Measurements from ENCODE around the gene POPDC3. TPM values are rescaled to one million over a fixed set of nuclear protein-coding genes. Genes with fewer than 3 reads are reported as not detected.

The POPDC3 gene
- polyA plus RNA-seq, 3 donors, result not detected

- Histone ChIP-seq H3K4me2 (replicated peaks; ENCODE audit: extremely low read depth, low read length, poor library complexity, severe bottlenecking) (no peak overlapping the region), H3K4me3 (replicated peaks in 1 of 3; ENCODE audit: low read depth in 2 of 3, low read length in 3 of 3) (no peak overlapping the region), H2AFZ (ENCODE audit: insufficient read depth, low read depth, low read length, poor library complexity, severe bottlenecking) (no peak overlapping the region), H3K27me3 (ENCODE audit: control insufficient read depth in 2 of 2, insufficient read depth in 2 of 2, low read length in 2 of 2) (no peaks in the 10 kb centered on the region), H3K79me2 (ENCODE audit: insufficient read depth, low read length) (no peaks in the 10 kb centered on the region), H4K20me1 (ENCODE audit: insufficient read depth, low read length) (no peaks in the 10 kb centered on the region), H3K4me1 (ENCODE audit: control insufficient read depth in 1 of 2, insufficient read depth in 2 of 2, low read length in 2 of 2) (no peaks in the 10 kb centered on the region), H3K36me3 (replicated peaks in 1 of 2; ENCODE audit: control insufficient read depth in 1 of 2, insufficient read depth in 2 of 2, low read length in 2 of 2) (no peaks in the 10 kb centered on the region), H3K27ac (ENCODE audit: low read depth in 1 of 2, low read length in 2 of 2) (no peak overlapping the region), H3K9me3 (replicated peaks in 1 of 2; ENCODE audit: control insufficient read depth in 1 of 2, insufficient read depth in 1 of 2, low read length in 2 of 2) (no peaks in the 10 kb centered on the region), H3K9ac (ENCODE audit: insufficient read depth, low read length, poor library complexity, severe bottlenecking) (no peak overlapping the region)
- Mint-ChIP-seq H3K4me1 (no peaks in the 10 kb centered on the region), H3K36me3 (no peaks in the 10 kb centered on the region), H3K4me3 (no peak overlapping the region), H3K27ac (no peak overlapping the region), H3K27me3 (ENCODE audit: low read depth in 3 of 3) (peaks cover 0 to 2% (median 0%) of the 10 kb centered on the region in 3 donors), H3K9me3 (peaks cover 2 to 5% (median 3%) of the 10 kb centered on the region in 7 donors)
- no peak for TF ChIP-seq CTCF (IDR thresholded peaks at IDR 0.05)
- WGBS (ENCODE audit: insufficient coverage), result no CpG with 5 or more reads among the region's 3 CpGs
- intact Hi-C loops (cut with micrococcal nuclease), result no loop called here
- DNase-seq, result no peak
Measured at GRCh38 chr6:105227295-105227767, 47.5 kb upstream of the POPDC3 start.

DNA sequence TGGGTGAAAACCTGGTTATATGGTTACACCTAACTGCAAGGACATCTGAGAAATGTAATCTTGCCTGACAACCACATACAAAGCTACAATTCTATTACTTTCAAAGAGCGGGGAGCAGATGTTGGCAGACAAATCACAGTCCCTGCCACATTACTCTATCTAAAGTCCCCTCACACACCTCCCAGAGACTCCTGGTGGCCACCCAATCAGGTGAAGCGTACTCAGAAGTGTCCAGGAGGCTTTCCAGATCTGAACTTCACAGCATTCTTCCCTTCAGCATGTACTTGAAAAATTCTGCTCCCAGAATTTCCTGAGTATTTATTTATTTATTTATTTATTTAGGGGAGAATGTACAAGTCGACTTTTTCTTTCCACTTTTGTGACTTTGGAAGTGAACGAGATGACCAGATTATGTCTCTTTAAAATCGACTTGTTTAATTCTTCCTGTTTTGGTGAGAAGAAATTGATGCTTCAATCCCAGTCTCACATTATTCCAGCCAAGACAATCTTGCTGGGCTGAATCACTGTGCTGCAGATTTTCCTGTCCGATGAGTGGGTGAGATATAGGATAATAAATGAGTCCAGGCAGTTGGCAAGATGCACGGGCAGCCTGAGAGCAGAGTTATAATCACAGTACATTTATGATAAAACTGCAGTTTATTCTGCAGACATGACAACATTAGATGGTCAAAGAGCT is 46.9 kb upstream of the POPDC3 start:
- no peaks in the 10 kb centered on the region for H3K36me3 ChIP-seq (replicated peaks in 1 of 2; ENCODE audit: control insufficient read depth in 1 of 2, insufficient read depth in 2 of 2, low read length in 2 of 2)
- H3K4me1 ChIP-seq (ENCODE audit: control insufficient read depth in 1 of 2, insufficient read depth in 2 of 2, low read length in 2 of 2), result no peaks in the 10 kb centered on the region
- H3K9me3 ChIP-seq (replicated peaks in 1 of 2; ENCODE audit: control insufficient read depth in 1 of 2, insufficient read depth in 1 of 2, low read length in 2 of 2), result no peaks in the 10 kb centered on the region
- H3K4me2 ChIP-seq (replicated peaks; ENCODE audit: extremely low read depth, low read length, poor library complexity, severe bottlenecking), result no peak overlapping the region
- no peaks in the 10 kb centered on the region for H3K27me3 ChIP-seq (ENCODE audit: control insufficient read depth in 2 of 2, insufficient read depth in 2 of 2, low read length in 2 of 2)
- 100% methylated on average over 1 of the region's 7 CpGs for WGBS (ENCODE audit: insufficient coverage)
- H3K4me3 ChIP-seq (replicated peaks in 1 of 3; ENCODE audit: low read depth in 2 of 3, low read length in 3 of 3), result no peak overlapping the region
- no peaks in the 10 kb centered on the region for H4K20me1 ChIP-seq (ENCODE audit: insufficient read depth, low read length)
- H3K4me1 Mint-ChIP-seq, result no peaks in the 10 kb centered on the region
- peaks cover 2 to 4% (median 2%) of the 10 kb centered on the region in 7 donors for H3K9me3 Mint-ChIP-seq
- H3K27ac Mint-ChIP-seq, result no peak overlapping the region
- intact Hi-C loops (cut with micrococcal nuclease), result no loop called here
- TF ChIP-seq CTCF (IDR thresholded peaks at IDR 0.05), result no peak
- H3K27me3 Mint-ChIP-seq (ENCODE audit: low read depth in 3 of 3), result peaks cover 0 to 1% (median 0%) of the 10 kb centered on the region in 3 donors
- no peaks in the 10 kb centered on the region for H3K36me3 Mint-ChIP-seq
- no peak for DNase-seq
- H3K79me2 ChIP-seq (ENCODE audit: insufficient read depth, low read length), result no peaks in the 10 kb centered on the region
- no peak overlapping the region for H3K9ac ChIP-seq (ENCODE audit: insufficient read depth, low read length, poor library complexity, severe bottlenecking)
- no peak overlapping the region for H2AFZ ChIP-seq (ENCODE audit: insufficient read depth, low read depth, low read length, poor library complexity, severe bottlenecking)
- H3K4me3 Mint-ChIP-seq, result no peak overlapping the region
- H3K27ac ChIP-seq (ENCODE audit: low read depth in 1 of 2, low read length in 2 of 2), result no peak overlapping the region
